ENCODE results near the gene MEIOB. TPM values are rescaled to one million over a fixed set of nuclear protein-coding genes. Genes with fewer than 3 reads are reported as not detected.

The MEIOB gene
- total and polyA plus RNA-seq, 2 experiments from 2014 or later: 0.14 TPM; not detected in 1

DNA sequence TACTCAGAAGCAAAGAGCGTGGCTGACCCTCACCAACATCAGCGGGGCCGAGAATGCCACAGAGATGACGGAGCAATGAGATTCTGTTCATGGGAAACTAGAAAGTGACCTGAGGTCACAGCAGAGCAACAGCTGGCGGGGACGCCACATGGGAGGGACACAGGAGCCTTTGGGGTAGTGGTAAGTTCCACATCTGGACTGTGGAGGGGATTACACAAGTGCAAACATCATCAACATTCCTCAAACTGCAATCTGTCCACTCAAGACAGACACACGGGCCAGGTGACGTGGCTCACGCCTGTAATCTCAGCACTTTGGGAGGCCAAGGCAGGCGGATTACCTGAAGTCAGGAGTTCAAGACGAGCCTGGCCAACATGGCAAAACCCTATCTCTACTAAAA is 56.5 kb downstream of the MEIOB start:
- Histone ChIP-seq H3F3A (ENCODE audit: insufficient read depth) (peaks cover 7% of the 10 kb centered on the region), H2AFZ (no peak overlapping the region), H3K36me3 (ENCODE audit: low read depth) (no peaks in the 10 kb centered on the region; the same call in 1 of the 2 replicates), H4K20me1 (ENCODE audit: insufficient read depth) (no peaks in the 10 kb centered on the region), H3K9me2 (ENCODE audit: insufficient read depth) (no peaks in the 10 kb centered on the region), H3K4me2 (ENCODE audit: unreplicated experiment) (no peak overlapping the region), H3K79me2 (ENCODE audit: insufficient read depth) (no peaks in the 10 kb centered on the region), H3K9me3 (ENCODE audit: low read depth) (no peaks in the 10 kb centered on the region), H3K27ac (no peak overlapping the region), H3K4me3 (no peak overlapping the region), H3K9ac (no peak overlapping the region), H3K4me1 (ENCODE audit: insufficient read depth) (no peaks in the 10 kb centered on the region), H3K27me3 (replicated peaks; ENCODE audit: insufficient read depth) (no peaks in the 10 kb centered on the region)
- WGBS, 2 experiments (ENCODE audit: low coverage in 1 of 2, low lambda C conversion rate in 2 of 2, missing lambda C conversion rate in 2 of 2): 89 to 90% methylated on average over 11 of the region's 11 CpGs
- TF ChIP-seq EZH2phosphoT487 (IDR thresholded peaks at IDR 0.05; ENCODE audit: insufficient read depth, low read depth): no peak
- TF ChIP-seq EZH2 (IDR thresholded peaks at IDR 0.05; ENCODE audit: insufficient read depth, poor library complexity, severe bottlenecking): no peak
- DNase-seq: no peak
- in situ Hi-C loops (cut with MboI): no loop called here

DNA sequence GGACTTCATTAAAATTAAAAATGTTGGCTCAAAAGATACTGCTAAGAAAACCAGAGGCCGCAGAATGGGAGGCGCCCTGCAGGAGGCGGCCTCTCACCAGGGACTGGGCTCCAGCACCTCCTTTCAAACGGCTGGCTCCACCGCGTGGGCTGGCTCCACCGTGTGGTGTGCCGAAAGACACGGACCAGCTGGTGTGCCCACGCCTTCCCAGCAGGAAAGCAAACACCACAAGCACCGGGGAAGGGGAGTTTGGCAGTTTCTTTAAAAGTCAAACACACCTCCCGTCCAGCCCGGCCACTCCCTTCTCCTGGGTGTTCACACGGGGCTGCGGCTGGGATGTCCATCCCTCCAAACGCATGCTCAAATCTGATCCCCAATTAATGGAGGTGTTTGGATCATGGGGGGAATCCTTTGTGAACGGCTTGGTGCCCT is 59.2 kb downstream of the MEIOB start:
- Histone ChIP-seq H3K27ac (no peak overlapping the region), H4K20me1 (ENCODE audit: insufficient read depth) (no peaks in the 10 kb centered on the region), H3K9me3 (ENCODE audit: low read depth) (no peaks in the 10 kb centered on the region), H3K36me3 (ENCODE audit: low read depth) (no peaks in the 10 kb centered on the region; the same call in 1 of the 2 replicates), H3K4me3 (no peak overlapping the region), H3K27me3 (replicated peaks; ENCODE audit: insufficient read depth) (no peaks in the 10 kb centered on the region), H3K9ac (no peak overlapping the region), H3K79me2 (ENCODE audit: insufficient read depth) (no peaks in the 10 kb centered on the region), H3K4me2 (ENCODE audit: unreplicated experiment) (peak overlapping the region; percentile 14), H3K4me1 (ENCODE audit: insufficient read depth) (no peaks in the 10 kb centered on the region), H2AFZ (no peak overlapping the region), H3F3A (ENCODE audit: insufficient read depth) (peaks cover 7% of the 10 kb centered on the region), H3K9me2 (ENCODE audit: insufficient read depth) (no peaks in the 10 kb centered on the region)
- no peak for TF ChIP-seq EZH2 (IDR thresholded peaks at IDR 0.05; ENCODE audit: insufficient read depth, poor library complexity, severe bottlenecking)
- no peak for TF ChIP-seq EZH2phosphoT487 (IDR thresholded peaks at IDR 0.05; ENCODE audit: insufficient read depth, low read depth)
- in situ Hi-C loops (cut with MboI): no loop called here
- 32 to 33% methylated on average over 17 of the region's 17 CpGs for WGBS, 2 experiments (ENCODE audit: low coverage in 1 of 2, low lambda C conversion rate in 2 of 2, missing lambda C conversion rate in 2 of 2)
- peak; percentile 80 for DNase-seq

GRCh38 chr16:1810536-1810935 is 61.4 kb downstream of the MEIOB start:
- Histone ChIP-seq H3K4me2 (ENCODE audit: unreplicated experiment) (no peak overlapping the region), H3K9me3 (ENCODE audit: low read depth) (no peaks in the 10 kb centered on the region), H3K9ac (no peak overlapping the region), H3K36me3 (ENCODE audit: low read depth) (no peaks in the 10 kb centered on the region), H3K79me2 (ENCODE audit: insufficient read depth) (no peaks in the 10 kb centered on the region), H2AFZ (no peak overlapping the region), H3K4me1 (ENCODE audit: insufficient read depth) (no peaks in the 10 kb centered on the region), H3K27me3 (replicated peaks; ENCODE audit: insufficient read depth) (no peaks in the 10 kb centered on the region), H3F3A (ENCODE audit: insufficient read depth) (peaks cover 7% of the 10 kb centered on the region), H3K27ac (no peak overlapping the region), H3K9me2 (ENCODE audit: insufficient read depth) (no peaks in the 10 kb centered on the region), H3K4me3 (no peak overlapping the region), H4K20me1 (ENCODE audit: insufficient read depth) (no peaks in the 10 kb centered on the region)
- no peak for DNase-seq
- in situ Hi-C loops (cut with MboI): no loop called here
- TF ChIP-seq EZH2 (IDR thresholded peaks at IDR 0.05; ENCODE audit: insufficient read depth, poor library complexity, severe bottlenecking): no peak
- no peak for TF ChIP-seq EZH2phosphoT487 (IDR thresholded peaks at IDR 0.05; ENCODE audit: insufficient read depth, low read depth)
- 89 to 93% methylated on average over 12 to 16 of the region's 16 CpGs for WGBS, 2 experiments (ENCODE audit: low coverage in 1 of 2, low lambda C conversion rate in 2 of 2, missing lambda C conversion rate in 2 of 2)

GRCh38 chr16:1810106-1810505 is 61.9 kb downstream of the MEIOB start:
- WGBS, 2 experiments (ENCODE audit: low coverage in 1 of 2, low lambda C conversion rate in 2 of 2, missing lambda C conversion rate in 2 of 2): 91 to 93% methylated on average over 16 of the region's 16 CpGs
- no peak overlapping the region for H2AFZ ChIP-seq
- H3K36me3 ChIP-seq (ENCODE audit: low read depth): no peaks in the 10 kb centered on the region
- H3K9me2 ChIP-seq (ENCODE audit: insufficient read depth): no peaks in the 10 kb centered on the region
- H3K79me2 ChIP-seq (ENCODE audit: insufficient read depth): no peaks in the 10 kb centered on the region
- no peaks in the 10 kb centered on the region for H4K20me1 ChIP-seq (ENCODE audit: insufficient read depth)
- no peaks in the 10 kb centered on the region for H3K4me1 ChIP-seq (ENCODE audit: insufficient read depth)
- DNase-seq: no peak
- TF ChIP-seq EZH2phosphoT487 (IDR thresholded peaks at IDR 0.05; ENCODE audit: insufficient read depth, low read depth) (no peak), EZH2 (IDR thresholded peaks at IDR 0.05; ENCODE audit: insufficient read depth, poor library complexity, severe bottlenecking) (no peak)
- no peak overlapping the region for H3K4me2 ChIP-seq (ENCODE audit: unreplicated experiment)
- H3K9me3 ChIP-seq (ENCODE audit: low read depth): no peaks in the 10 kb centered on the region
- H3K27me3 ChIP-seq (replicated peaks; ENCODE audit: insufficient read depth): no peaks in the 10 kb centered on the region
- in situ Hi-C loops (cut with MboI): no loop called here
- H3K4me3 ChIP-seq: no peak overlapping the region
- H3K27ac ChIP-seq: no peak overlapping the region
- no peak overlapping the region for H3K9ac ChIP-seq
- H3F3A ChIP-seq (ENCODE audit: insufficient read depth): peaks cover 7% of the 10 kb centered on the region
